Loucy (cell line): ENCODE data around the gene ADARB2.

Experiments used
- EZH2phosphoT487 ChIP-seq: fragments of 200-600 bp; IDR thresholded peaks from 2 replicates; pipeline ENCODE4 v1.6.1; 2018; ENCODE audit warnings: antibody characterized with exemption, mild to moderate bottlenecking, moderate library complexity, borderline replicate concordance
- TF ChIP-seq, protein P1 (sequence below): fragments of 200-600 bp; sonication (generic); conservative IDR thresholded peaks from 2 replicates; pipeline ENCODE4 v1.5.1; 2014; ENCODE audit warnings: mild to moderate bottlenecking, antibody characterized with exemption, low read length

DNA sequence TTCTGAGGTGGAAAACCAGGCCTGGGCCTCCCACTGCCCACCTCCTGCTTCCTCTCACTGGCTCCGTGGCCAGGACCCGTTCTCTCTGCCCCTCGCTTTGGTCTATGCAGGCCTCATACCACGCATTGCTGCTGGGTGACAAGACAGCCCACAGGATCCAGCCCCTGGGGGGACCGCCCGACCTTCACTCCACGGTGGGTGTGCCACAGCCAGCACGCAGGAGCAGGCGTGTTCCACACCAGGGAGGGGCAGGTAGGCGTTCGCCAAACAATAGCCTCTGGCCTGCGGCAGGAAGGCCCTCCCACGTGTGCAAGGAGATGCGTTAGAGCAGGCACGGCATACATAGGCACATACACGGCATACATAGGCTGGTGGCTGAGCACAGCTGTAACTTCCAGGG lies 447.7 kb downstream of the ADARB2 start:
- TF ChIP-seq, protein P1, sequence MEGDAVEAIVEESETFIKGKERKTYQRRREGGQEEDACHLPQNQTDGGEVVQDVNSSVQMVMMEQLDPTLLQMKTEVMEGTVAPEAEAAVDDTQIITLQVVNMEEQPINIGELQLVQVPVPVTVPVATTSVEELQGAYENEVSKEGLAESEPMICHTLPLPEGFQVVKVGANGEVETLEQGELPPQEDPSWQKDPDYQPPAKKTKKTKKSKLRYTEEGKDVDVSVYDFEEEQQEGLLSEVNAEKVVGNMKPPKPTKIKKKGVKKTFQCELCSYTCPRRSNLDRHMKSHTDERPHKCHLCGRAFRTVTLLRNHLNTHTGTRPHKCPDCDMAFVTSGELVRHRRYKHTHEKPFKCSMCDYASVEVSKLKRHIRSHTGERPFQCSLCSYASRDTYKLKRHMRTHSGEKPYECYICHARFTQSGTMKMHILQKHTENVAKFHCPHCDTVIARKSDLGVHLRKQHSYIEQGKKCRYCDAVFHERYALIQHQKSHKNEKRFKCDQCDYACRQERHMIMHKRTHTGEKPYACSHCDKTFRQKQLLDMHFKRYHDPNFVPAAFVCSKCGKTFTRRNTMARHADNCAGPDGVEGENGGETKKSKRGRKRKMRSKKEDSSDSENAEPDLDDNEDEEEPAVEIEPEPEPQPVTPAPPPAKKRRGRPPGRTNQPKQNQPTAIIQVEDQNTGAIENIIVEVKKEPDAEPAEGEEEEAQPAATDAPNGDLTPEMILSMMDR = no peak
- TF ChIP-seq EZH2phosphoT487 = no peak
